Measurements from ENCODE around the gene OR10H2. TPM values are rescaled to one million over a fixed set of nuclear protein-coding genes. Genes with fewer than 3 reads are reported as not detected.

Gene OR10H2
- total RNA-seq, 4 donors from 2014 or later, result not detected

DNA sequence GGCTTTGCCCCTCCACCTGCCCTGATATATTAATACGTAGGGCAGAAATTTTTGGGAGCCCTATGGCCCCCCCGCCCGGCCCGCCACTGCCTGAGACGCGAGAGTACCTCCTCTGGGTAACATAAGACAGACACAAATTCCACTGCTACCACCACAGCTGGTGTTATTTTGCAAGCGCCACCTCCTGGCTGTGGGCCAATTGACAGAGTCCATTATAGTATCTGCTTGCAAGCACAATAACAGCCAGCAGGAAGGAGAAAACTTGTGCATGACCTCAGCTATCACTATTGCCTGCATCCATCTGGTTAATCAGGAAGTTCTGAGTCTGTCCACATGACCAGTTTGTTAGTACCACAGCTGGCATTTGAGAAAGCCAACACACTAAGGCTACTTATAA lies 25.3 kb upstream of the OR10H2 start:
- TF ChIP-seq, protein P1, sequence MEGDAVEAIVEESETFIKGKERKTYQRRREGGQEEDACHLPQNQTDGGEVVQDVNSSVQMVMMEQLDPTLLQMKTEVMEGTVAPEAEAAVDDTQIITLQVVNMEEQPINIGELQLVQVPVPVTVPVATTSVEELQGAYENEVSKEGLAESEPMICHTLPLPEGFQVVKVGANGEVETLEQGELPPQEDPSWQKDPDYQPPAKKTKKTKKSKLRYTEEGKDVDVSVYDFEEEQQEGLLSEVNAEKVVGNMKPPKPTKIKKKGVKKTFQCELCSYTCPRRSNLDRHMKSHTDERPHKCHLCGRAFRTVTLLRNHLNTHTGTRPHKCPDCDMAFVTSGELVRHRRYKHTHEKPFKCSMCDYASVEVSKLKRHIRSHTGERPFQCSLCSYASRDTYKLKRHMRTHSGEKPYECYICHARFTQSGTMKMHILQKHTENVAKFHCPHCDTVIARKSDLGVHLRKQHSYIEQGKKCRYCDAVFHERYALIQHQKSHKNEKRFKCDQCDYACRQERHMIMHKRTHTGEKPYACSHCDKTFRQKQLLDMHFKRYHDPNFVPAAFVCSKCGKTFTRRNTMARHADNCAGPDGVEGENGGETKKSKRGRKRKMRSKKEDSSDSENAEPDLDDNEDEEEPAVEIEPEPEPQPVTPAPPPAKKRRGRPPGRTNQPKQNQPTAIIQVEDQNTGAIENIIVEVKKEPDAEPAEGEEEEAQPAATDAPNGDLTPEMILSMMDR (IDR thresholded peaks at IDR 0.05; ENCODE audit: low read depth), result no peak

DNA sequence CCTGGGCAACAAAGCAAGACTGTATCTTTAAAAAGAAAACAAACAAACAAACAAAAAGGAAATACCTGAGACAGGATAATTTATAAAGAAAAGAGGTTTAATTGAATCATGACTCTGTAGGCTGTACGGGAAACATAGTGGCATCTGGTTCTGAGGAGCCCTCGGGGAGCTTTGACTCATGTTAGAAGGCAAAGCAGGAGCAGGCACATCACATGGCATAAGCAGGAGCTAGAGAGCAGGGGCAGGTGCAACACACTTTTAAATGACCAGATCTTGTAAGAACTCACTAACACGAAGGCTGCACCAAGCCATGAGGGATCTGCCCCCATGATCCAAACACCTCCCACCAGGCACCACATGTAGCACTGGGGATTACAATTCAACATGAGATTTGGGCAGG lies 13.2 kb upstream of the OR10H2 start:
- TF ChIP-seq, protein P1 (IDR thresholded peaks at IDR 0.05; ENCODE audit: low read depth), result no peak

DNA sequence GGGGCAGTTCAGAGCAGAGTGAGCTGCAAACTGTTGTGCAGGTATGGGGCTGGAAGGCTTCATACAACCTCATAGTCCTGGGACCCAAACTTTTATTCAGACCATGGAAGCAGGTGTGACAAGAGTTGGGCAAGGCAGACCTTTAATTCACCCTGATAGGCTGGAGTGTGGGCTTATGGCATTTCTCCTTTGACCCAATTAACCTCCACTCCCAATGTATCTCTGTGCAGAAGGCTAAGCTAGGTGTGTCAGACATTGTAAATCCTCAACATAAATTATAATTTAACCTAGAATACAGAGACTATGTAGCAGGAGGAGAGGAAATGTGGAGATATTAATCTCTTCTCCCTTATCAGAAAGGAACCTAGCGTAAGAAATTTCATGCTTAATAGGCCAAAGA lies 12.2 kb upstream of the OR10H2 start:
- TF ChIP-seq, protein P1 (IDR thresholded peaks at IDR 0.05; ENCODE audit: low read depth), result no peak

DNA sequence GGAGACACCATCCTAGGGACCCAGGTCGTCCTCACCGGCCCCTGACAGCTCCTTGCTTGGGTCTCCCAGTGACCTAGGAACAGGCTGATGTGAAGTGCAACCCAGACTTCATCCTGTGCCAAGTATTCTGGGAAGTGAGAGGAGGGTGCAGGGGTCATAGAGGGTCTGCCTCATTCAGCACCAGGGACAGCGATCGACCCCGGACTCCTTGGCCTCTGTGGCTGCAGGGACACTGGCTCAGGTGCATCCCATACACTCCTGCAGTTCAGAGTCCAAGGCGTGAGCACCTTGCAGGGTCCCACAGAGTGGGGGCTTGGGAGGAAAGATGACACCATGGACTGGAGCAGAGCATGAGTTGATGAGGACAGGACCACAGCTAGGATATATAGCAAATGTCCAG lies 10.0 kb upstream of the OR10H2 start:
- TF ChIP-seq, protein P1 (IDR thresholded peaks at IDR 0.05; ENCODE audit: low read depth), result no peak

DNA sequence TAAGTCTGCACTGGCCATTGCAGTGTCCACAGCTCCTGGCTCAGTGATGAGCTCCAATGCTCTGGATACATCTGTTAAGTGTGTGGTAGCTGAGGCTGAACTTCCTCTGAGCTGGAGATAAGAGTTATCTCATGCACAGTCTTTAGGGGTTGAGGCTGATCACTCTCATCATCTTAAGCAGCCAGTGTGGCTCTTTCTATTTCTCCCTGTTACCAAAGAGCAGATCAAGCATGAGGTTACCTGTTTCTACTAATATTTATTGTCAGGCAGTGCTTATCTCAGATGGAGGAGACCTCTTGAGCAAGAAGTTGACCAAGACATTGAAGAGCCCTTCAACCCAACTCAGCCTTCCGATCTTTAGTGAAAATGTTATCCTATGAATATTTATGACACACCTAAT lies 6.6 kb upstream of the OR10H2 start:
- TF ChIP-seq, protein P1 (IDR thresholded peaks at IDR 0.05; ENCODE audit: low read depth), result no peak

DNA sequence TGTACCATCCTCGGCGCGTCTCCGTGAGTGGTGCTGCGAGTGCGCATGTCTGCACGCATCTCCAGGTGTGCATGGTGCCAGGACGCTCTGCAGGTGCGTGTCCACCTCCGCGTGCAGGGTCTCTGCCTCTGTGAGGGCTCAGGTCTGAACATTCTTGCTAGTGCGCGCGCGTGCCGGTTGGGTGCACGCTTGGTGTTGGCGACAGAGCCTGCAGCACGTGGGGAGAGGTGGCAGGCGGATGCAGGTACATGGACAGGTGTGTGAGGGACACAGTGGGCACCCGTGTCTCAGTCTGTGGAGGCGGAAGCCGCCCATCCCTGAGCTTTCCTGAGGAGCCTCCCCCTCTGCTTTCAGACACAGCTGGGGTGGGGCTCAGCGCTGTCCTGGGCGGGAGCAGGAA lies 4.9 kb upstream of the OR10H2 start:
- TF ChIP-seq, protein P1 (IDR thresholded peaks at IDR 0.05; ENCODE audit: low read depth), result no peak

DNA sequence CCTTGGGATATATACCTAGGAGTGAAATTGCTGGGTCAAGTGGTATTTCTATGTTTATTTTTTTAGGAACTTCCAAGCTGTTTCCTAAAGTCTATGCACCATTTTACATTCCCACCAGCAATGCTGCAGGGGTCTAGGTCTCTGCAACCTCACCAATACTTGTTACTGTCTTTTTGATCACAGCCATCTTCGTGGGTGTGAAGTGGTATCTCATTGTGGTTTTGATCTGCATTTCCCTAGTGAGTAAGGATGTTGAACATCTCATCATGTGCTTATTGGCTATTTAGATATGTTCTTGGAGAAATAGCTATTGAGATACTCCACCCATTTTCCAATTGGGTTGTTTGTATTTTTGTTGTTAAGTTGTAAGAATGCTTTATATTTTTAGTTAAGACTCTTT lies 2.7 kb downstream of the OR10H2 start:
- TF ChIP-seq, protein P1 (IDR thresholded peaks at IDR 0.05; ENCODE audit: low read depth), result no peak
